Heart right ventricle (tissue), 16 donors: ENCODE data around the gene NEK4. TPM values are rescaled to one million over a fixed set of nuclear protein-coding genes. Genes with fewer than 3 reads are reported as not detected.
"Not testable (repeated sequence)": the region's sequence is repeated elsewhere in the genome, so short reads cannot be mapped to it uniquely, and the experiment has no call there.

Experiments
- ATAC-seq, 8 donors: fragments of 200-7000 bp; cut with Tn5 transposase; one replicate each; pipeline ENCODE4 v1.9.1; 2020; ENCODE audit warnings: mild to moderate bottlenecking in 8 of 8, moderate library complexity in 8 of 8, moderate number of reproducible peaks in 1 of 8
- DNase-seq, 2 donors: peaks; one replicate each; pipeline ENCODE4 v3.0.0-alpha.2; 2020
- H3K27ac ChIP-seq, 10 donors: fragments of 200-600 bp; sonication (generic) in 2 of 10; one replicate each; pipeline versions ENCODE4 v1.5.0 to v1.8.0; 2020 to 2022; ENCODE audit warnings: mild to moderate bottlenecking in 3 of 10
- H3K27me3 ChIP-seq, 7 donors: fragments of 200-600 bp; one replicate each; pipeline ENCODE4 v1.8.0; 2021 to 2022; ENCODE audit warnings: mild to moderate bottlenecking in 2 of 7
- H3K36me3 ChIP-seq, 9 donors: fragments of 200-600 bp; sonication (generic) in 1 of 9; one replicate each; pipeline versions ENCODE4 v1.5.0 to v1.8.0; 2020 to 2022; ENCODE audit warnings: mild to moderate bottlenecking in 2 of 9
- H3K4me1 ChIP-seq, 9 donors: fragments of 200-600 bp; sonication (generic) in 1 of 9; one replicate each; pipeline versions ENCODE4 v1.5.0 to v1.8.0; 2020 to 2022; ENCODE audit warnings: mild to moderate bottlenecking in 4 of 9
- H3K4me3 ChIP-seq, 10 donors: fragments of 200-600 bp; sonication (generic) in 2 of 10; one replicate each; pipeline versions ENCODE4 v1.5.0 to v1.8.0; 2020 to 2022; ENCODE audit warnings: mild to moderate bottlenecking in 7 of 10, moderate library complexity in 2 of 10
- H3K9me3 ChIP-seq, 11 donors: fragments of 200-600 bp in 10 of 11; sonication (generic) in 2 of 11; one replicate each; pipeline versions ENCODE4 v1.5.0 to v1.8.0; 2013 to 2022; ENCODE audit warnings: mild to moderate bottlenecking in 2 of 11, control low read depth in 1 of 11, moderate library complexity in 1 of 11
- WGBS, 2 donors: extraction: QIAGEN DNeasy Blood & Tissue Kit; methylation state at CpG; one replicate each; pipeline ENCODE4 v1.1.7; 2013; ENCODE audit warnings: inconsistent platforms in 1 of 2; 5-methylcytosine and 5-hydroxymethylcytosine counted together
- intact Hi-C, 10 donors: fragments of 100-400 bp; cut with DNase I; formaldehyde crosslinking; loops; one replicate each; pipeline versions ENCODE4 v1.11.1 to v1.14.2; 2022
- polyA plus RNA-seq, 2 donors: library from polyadenylated mRNA; stranded (reverse); fragments of 200-250 nt; gene quantifications; one replicate each; pipeline ENCODE4 v1.2.3, GENCODE V29; 2013
- total RNA-seq, 10 donors: library from RNA; stranded (reverse); fragmentation: NEBNext Ultra II Directional in 3 of 10; extraction: Animal tissue kit (Norgen Biotek cat#: 25700) in 3 of 10; gene quantifications; one replicate each; pipeline versions ENCODE4 v1.2.1 to v1.2.4, GENCODE V29; 2021 to 2023
- TF ChIP-seq, protein P1 (sequence below), 9 donors: fragments of 200-600 bp; sonication (generic) in 2 of 9; IDR thresholded peaks; one replicate each; pipeline versions ENCODE4 v1.5.0 to v1.8.0; 2021 to 2022; ENCODE audit warnings: antibody characterized with exemption in 9 of 9, mild to moderate bottlenecking in 5 of 9, moderate library complexity in 1 of 9
- donor health status: Arrhythmogenic right ventricular cardiomyopathy.
- donor health status: ischemic (EF 13 %, LVEDD 7.1; RV severe dilation, severe dysfunction).
- donor health status: healthy with polysubstance abuse.
- donor health status: DM: no; HTN: yes; CAD: no.
- donor health status: DM: no; HTN: no; CAD: no.
- donor health status: ischemic (EF 25% LVEDD 6.9; RV normal size, moderate dysfunction).
- donor health status: ischemic (EF 25% LVEDD 5.7; RV mildly dilated, moderate dysfunction).
- donor health status: healthy.
- donor health status: DM: yes; HTN: yes; CAD: no.
- donor health status: Ischemic cardiomyopathy.
- donor health status: ischemic (EF 35%, LVEDD 5.7; RV mildly dilated, moderate dysfunction).
- donor health status: nonischemic (EF 11% LVEDD 7.7; RV severe dilation, severe dysfunction).
- donor health status: DM: yes; HTN: yes; CAD: no.
- donor health status: PGD.
- donor health status: ischemic (EF 29% LVEDD 5.4; RV normal size, mild dysfunction).
- donor health status: nonischemic (EF 23%, LVEDD 6.1; RV moderate dilation, normal function).

Gene NEK4
- total and polyA plus RNA-seq, 12 donors, result 4.6 to 21.4 (median 16.0) TPM

DNA sequence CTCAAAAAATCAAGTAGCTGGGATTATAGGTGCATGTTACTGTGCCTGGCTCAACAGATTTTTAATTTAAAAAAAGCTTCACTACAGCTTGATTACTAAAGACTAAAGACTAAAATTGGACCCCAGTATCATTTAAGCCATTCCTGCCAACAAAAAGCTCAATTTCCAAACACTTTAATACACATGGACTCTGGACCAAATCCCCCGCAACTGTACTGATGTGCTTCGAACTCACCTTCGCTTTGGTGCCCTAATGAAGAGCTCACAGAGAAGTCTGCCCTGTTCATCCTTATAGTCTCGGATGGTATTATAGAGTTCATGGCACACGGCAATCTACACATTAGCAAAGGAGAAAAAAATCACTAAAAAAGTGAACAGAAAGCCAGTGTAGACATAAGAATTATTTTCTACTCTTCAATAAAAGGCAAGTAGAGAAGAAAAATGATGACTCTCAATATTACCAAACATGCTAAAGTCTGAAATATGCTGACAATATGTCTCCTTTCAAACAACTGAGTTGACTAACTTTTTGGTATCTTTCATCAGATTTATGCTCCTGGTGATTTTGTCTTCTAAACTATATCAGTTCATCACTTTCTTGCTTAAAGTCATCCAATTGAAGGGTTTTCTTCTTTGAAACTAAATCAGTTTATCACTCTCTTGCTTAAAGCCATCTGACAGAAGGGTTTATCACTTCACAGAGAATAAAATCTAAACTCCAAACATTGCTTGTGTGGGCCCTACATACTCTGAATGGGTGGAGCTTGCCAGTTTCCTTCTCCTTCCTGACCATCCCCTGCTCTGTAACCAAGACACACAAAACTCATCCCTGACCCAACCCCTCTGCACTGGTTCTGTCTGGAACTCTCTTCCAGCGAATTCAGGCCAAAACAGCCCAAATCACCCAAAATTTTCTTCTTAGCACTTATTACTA is 92.2 kb downstream of the NEK4 start:
- Histone ChIP-seq H3K4me3 (no peak overlapping the region), H3K27ac (no peak overlapping the region), H3K27me3 (no peaks in the 10 kb centered on the region), H3K4me1 (peaks cover 0 to 49% (median 36%) of the 10 kb centered on the region in 9 donors), H3K36me3 (peaks cover 0 to 80% (median 42%) of the 10 kb centered on the region in 9 donors), H3K9me3 (no peaks in the 10 kb centered on the region)
- ATAC-seq (no peak), DNase-seq (no peak)
- intact Hi-C loops, result loop anchor here in 1 of 10 donors (10.0 kb wide), 1 partner anchor 214 kb away; no protein-coding TSS in a partner anchor
- 97% methylated on average over 6 of the region's 6 CpGs for WGBS, 2 donors
- TF ChIP-seq, protein P1, sequence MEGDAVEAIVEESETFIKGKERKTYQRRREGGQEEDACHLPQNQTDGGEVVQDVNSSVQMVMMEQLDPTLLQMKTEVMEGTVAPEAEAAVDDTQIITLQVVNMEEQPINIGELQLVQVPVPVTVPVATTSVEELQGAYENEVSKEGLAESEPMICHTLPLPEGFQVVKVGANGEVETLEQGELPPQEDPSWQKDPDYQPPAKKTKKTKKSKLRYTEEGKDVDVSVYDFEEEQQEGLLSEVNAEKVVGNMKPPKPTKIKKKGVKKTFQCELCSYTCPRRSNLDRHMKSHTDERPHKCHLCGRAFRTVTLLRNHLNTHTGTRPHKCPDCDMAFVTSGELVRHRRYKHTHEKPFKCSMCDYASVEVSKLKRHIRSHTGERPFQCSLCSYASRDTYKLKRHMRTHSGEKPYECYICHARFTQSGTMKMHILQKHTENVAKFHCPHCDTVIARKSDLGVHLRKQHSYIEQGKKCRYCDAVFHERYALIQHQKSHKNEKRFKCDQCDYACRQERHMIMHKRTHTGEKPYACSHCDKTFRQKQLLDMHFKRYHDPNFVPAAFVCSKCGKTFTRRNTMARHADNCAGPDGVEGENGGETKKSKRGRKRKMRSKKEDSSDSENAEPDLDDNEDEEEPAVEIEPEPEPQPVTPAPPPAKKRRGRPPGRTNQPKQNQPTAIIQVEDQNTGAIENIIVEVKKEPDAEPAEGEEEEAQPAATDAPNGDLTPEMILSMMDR (IDR thresholded peaks at IDR 0.05), result no peak

DNA sequence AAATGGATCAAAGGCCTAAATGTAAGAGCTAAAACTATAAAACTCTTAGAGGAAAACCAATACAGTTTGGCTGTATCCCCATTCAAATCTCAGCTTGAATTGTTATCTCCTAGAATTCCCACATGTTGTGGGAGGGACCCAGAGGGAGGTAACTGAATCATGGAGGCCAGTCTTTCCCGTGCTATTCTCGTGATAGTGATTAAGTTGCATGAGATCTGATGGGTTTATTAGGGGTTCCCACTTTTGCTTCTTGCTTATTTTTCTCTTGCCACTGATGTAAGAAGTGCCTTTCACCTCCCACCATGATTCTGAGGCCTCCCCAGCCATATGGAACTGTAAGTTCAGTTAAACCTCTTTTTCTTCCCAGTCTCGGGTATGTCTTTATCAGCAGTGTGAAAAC is 94.5 kb downstream of the NEK4 start:
- DNase-seq, H3K27ac ChIP-seq, H3K9me3 ChIP-seq, ATAC-seq, H3K27me3 ChIP-seq, H3K4me3 ChIP-seq: not testable (repeated sequence)
- intact Hi-C loops, result loop anchor here in 1 of 10 donors (10.0 kb wide), 1 partner anchor 211 kb away; no protein-coding TSS in a partner anchor
- peaks cover 0 to 41% (median 15%) of the 10 kb centered on the region in 9 donors for H3K4me1 ChIP-seq
- H3K36me3 ChIP-seq, result peaks cover 0 to 97% (median 52%) of the 10 kb centered on the region in 9 donors
- 56 to 64% methylated on average over 3 of the region's 3 CpGs for WGBS, 2 donors

DNA sequence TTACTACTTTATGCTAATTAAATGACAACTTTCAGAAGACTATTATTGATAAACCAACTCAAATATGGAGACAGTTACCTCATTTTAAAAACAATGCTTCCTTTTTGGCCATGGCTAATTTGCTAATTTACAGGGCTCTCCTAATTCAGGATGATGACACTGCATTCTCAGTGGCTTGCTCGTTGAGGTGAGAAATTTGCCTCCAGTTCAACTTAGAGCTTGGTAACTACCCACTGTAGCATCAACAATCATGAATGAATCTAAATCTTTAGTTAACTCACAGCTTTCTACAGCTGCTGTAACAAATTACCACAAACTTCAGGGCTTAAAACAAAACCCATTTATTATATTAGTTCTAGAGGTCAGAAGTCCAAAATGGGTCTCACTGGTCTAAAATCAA is 99.1 kb downstream of the NEK4 start:
- WGBS, 2 donors, result 69 to 77% methylated on average over 1 of the region's 1 CpG
- H3K36me3 ChIP-seq, result peaks cover 0 to 98% (median 32%) of the 10 kb centered on the region in 9 donors
- H3K27me3 ChIP-seq, result no peaks in the 10 kb centered on the region
- H3K27ac ChIP-seq, result no peak overlapping the region
- no peak for ATAC-seq
- DNase-seq, result no peak
- TF ChIP-seq, protein P1 (IDR thresholded peaks at IDR 0.05), result no peak
- intact Hi-C loops, result loop anchor here in 1 of 10 donors (10.0 kb wide), 1 partner anchor 207 kb away; no protein-coding TSS in a partner anchor
- H3K9me3 ChIP-seq, result no peaks in the 10 kb centered on the region
- H3K4me1 ChIP-seq, result peaks cover 0 to 39% (median 12%) of the 10 kb centered on the region in 9 donors
- no peak overlapping the region for H3K4me3 ChIP-seq

DNA sequence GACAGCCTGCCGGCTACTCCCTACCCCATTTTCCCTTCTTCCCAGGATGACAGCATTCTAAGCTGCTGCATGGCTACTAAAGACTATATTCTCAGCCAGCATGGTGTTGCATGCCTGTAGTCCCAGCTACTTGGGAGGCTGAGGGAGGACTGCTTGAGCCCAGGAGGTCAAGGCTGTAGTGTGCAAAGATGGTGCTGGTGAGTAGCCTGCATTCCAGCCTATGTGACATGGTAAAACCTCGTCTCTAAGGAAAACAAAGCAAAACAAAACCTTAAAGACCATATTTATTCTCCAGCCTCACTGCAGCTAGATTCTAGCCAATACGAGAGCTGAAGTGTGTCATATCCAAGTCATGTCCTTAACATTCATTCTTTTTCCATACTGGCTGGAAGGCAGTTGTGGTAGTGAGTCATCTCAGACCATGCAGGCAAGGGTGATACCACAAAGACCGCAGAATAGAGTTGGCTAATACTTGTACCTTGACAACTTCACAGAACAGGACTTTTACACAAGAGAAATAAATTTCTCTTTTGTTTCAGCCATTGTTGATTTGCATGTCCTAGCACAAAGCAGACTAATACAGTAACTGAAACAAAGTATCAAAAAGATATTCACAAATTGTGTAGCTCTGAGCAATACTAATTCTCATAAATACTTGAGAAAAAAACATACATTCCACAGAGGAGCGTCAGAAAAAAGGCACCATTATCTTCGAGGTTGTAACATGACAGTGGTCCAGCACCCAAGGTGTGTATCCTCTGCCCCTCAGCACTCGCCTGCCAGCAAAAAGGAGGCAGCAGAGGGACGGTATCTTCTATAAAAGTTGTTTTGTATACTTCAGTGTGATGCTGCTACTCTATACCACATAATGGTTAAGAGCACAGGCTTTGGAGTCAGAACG is 99.9 kb downstream of the NEK4 start:
- TF ChIP-seq, protein P1 (IDR thresholded peaks at IDR 0.05), result no peak
- no peaks in the 10 kb centered on the region for H3K27me3 ChIP-seq
- H3K27ac ChIP-seq, result peak overlapping the region in 6 of 10 donors; percentile 6 to 54 (median 34)
- ATAC-seq (peak in 6 of 8 donors; percentile 81 to 99 (median 89)), DNase-seq (no peak)
- H3K4me1 ChIP-seq, result peaks cover 0 to 39% (median 12%) of the 10 kb centered on the region in 9 donors
- peaks cover 0 to 99% (median 25%) of the 10 kb centered on the region in 9 donors for H3K36me3 ChIP-seq
- WGBS, 2 donors, result 75 to 77% methylated on average over 9 of the region's 9 CpGs
- H3K4me3 ChIP-seq, result no peak overlapping the region
- no peaks in the 10 kb centered on the region for H3K9me3 ChIP-seq
- intact Hi-C loops, result loop anchor here in 1 of 10 donors (10.0 kb wide), 1 partner anchor 206 kb away; no protein-coding TSS in a partner anchor
